Measurements from ENCODE around the gene IGFALS. TPM values are rescaled to one million over a fixed set of nuclear protein-coding genes. Genes with fewer than 3 reads are reported as not detected.

IGFALS gene
- total and polyA plus RNA-seq, 2 donors (not counting 3 experiments of a cell fraction or from before 2014, with no cell fraction given): not detected

DNA sequence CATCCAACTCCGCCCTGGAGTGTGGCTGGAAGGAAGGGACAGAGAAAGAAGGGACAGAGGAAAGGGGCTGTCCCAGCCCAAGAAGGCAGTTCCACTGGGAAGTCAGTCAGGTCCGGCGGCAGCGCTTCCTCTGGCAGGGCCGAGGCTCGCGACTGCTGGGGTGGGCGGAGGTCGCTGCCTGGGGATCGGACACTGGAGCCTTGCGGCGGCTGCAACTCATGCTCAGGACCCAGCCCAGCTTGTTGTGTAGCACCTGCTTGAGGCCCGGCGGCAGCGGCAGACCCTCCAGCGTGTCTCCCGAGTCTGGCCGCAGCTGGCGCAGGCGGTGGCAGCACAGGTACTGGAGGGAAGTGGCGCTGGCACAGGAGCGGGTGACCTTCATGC lies 16.5 kb downstream of the IGFALS start:
- CTCF ChIA-PET: no interaction called here
- peaks cover 14% of the 10 kb centered on the region for H3K79me2 ChIP-seq (ENCODE audit: control insufficient read depth, insufficient read depth, low read length)

GRCh38 chr16:1776672-1776955 lies 16.9 kb downstream of the IGFALS start:
- Histone ChIP-seq H4K20me1 (replicated peaks; ENCODE audit: control insufficient read depth, extremely low read depth, insufficient read depth, low read length) (no peaks in the 10 kb centered on the region), H3K4me3 (replicated peaks in 1 of 3; ENCODE audit: insufficient read depth in 1 of 3, low read depth in 1 of 3, low read length in 3 of 3) (no peak overlapping the region), H3K9me3 (replicated peaks; ENCODE audit: control insufficient read depth, insufficient read depth, low read length) (no peaks in the 10 kb centered on the region), H3K27ac (ENCODE audit: insufficient read depth, low read depth, low read length) (no peak overlapping the region), H2AFZ (ENCODE audit: low read depth, low read length) (no peak overlapping the region), H3K9ac (replicated peaks; ENCODE audit: extremely low read depth, insufficient read depth, low read length) (no peak overlapping the region), H3K79me2 (ENCODE audit: control insufficient read depth, insufficient read depth, low read length) (peaks cover 17% of the 10 kb centered on the region), H3K4me1 (ENCODE audit: control insufficient read depth, extremely low read depth, insufficient read depth, low read length) (peaks cover 20% of the 10 kb centered on the region), H3K36me3 (ENCODE audit: control insufficient read depth in 2 of 2, extremely low read depth in 1 of 2, insufficient read depth in 2 of 2, low read length in 2 of 2) (peaks cover 0 to 45% of the 10 kb centered on the region in 2 experiments), H3K27me3 (ENCODE audit: control insufficient read depth in 2 of 2, insufficient read depth in 2 of 2, low read length in 2 of 2) (no peaks in the 10 kb centered on the region), H3K9me1 (replicated peaks; ENCODE audit: control insufficient read depth, extremely low read depth, insufficient read depth, low read length) (no peaks in the 10 kb centered on the region), H3K4me2 (ENCODE audit: insufficient read depth, low read length) (no peak overlapping the region)
- no TSS peak for BruUV-seq (replicated peaks)
- intact Hi-C loops (cut with micrococcal nuclease) (no loop called here), dilution Hi-C loops (cut with MboI; ENCODE audit: extremely low pct_ligation_motif_present, low sequenced_read_pairs) (no loop called here)
- DNase-seq (ENCODE audit: low read depth, low spot score) (no peak), FAIRE-seq (no peak)
- ChIA-PET CTCF (no interaction called here), POLR2A (no interaction called here)
- no peak for TF ChIP-seq GATA2 (IDR thresholded peaks at IDR 0.05; ENCODE audit: insufficient read depth, insufficient read length, low read depth, low read length)
- no peak for TF ChIP-seq POLR2A (IDR thresholded peaks at IDR 0.05; ENCODE audit: low read depth, low read length)
- no peak for TF ChIP-seq POLR2AphosphoS5 (IDR thresholded peaks at IDR 0.05; ENCODE audit: insufficient read depth, low read depth, low read length)
- TF ChIP-seq, protein P1, sequence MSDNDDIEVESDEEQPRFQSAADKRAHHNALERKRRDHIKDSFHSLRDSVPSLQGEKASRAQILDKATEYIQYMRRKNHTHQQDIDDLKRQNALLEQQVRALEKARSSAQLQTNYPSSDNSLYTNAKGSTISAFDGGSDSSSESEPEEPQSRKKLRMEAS (IDR thresholded peaks at IDR 0.05; ENCODE audit: insufficient read depth, insufficient read length): no peak
- no peak for TF ChIP-seq EZH2 (IDR thresholded peaks at IDR 0.05; ENCODE audit: borderline replicate concordance, low read depth, low read length, severe bottlenecking)
- no peak for TF ChIP-seq CTCF (IDR thresholded peaks at IDR 0.05; ENCODE audit: extremely low read depth in 1 of 2, insufficient read depth in 1 of 2, low read depth in 1 of 2, low read length in 2 of 2)
- TF ChIP-seq FOS (IDR thresholded peaks at IDR 0.05; ENCODE audit: borderline replicate concordance, insufficient read depth, low read length): no peak
- TF ChIP-seq JUN (IDR thresholded peaks at IDR 0.05; ENCODE audit: borderline replicate concordance, insufficient read depth, insufficient read length, low read depth): no peak
- TF ChIP-seq MYC (IDR thresholded peaks at IDR 0.05; ENCODE audit: low read depth, low read length): no peak

More for the DNA sequence above, 16.5 kb downstream of the IGFALS start:
- POLR2A ChIA-PET: no interaction called here
- H3K4me3 ChIP-seq (replicated peaks in 1 of 3; ENCODE audit: insufficient read depth in 1 of 3, low read depth in 1 of 3, low read length in 3 of 3): no peak overlapping the region
- no peaks in the 10 kb centered on the region for H3K9me1 ChIP-seq (replicated peaks; ENCODE audit: control insufficient read depth, extremely low read depth, insufficient read depth, low read length)
- no peaks in the 10 kb centered on the region for H4K20me1 ChIP-seq (replicated peaks; ENCODE audit: control insufficient read depth, extremely low read depth, insufficient read depth, low read length)
- no peaks in the 10 kb centered on the region for H3K9me3 ChIP-seq (replicated peaks; ENCODE audit: control insufficient read depth, insufficient read depth, low read length)
- peaks cover 0 to 45% of the 10 kb centered on the region in 2 experiments for H3K36me3 ChIP-seq (ENCODE audit: control insufficient read depth in 2 of 2, extremely low read depth in 1 of 2, insufficient read depth in 2 of 2, low read length in 2 of 2)
- no peak for DNase-seq (ENCODE audit: low read depth, low spot score)
- no peak overlapping the region for H2AFZ ChIP-seq (ENCODE audit: low read depth, low read length)
- no peak overlapping the region for H3K27ac ChIP-seq (ENCODE audit: insufficient read depth, low read depth, low read length)
- dilution Hi-C loops (cut with MboI; ENCODE audit: extremely low pct_ligation_motif_present, low sequenced_read_pairs): no loop called here
- BruUV-seq (replicated peaks): no TSS peak
- no peak overlapping the region for H3K9ac ChIP-seq (replicated peaks; ENCODE audit: extremely low read depth, insufficient read depth, low read length)
- no peak for FAIRE-seq
- H3K4me1 ChIP-seq (ENCODE audit: control insufficient read depth, extremely low read depth, insufficient read depth, low read length): peaks cover 18% of the 10 kb centered on the region
- no peaks in the 10 kb centered on the region for H3K27me3 ChIP-seq (ENCODE audit: control insufficient read depth in 2 of 2, insufficient read depth in 2 of 2, low read length in 2 of 2)
- no peak overlapping the region for H3K4me2 ChIP-seq (ENCODE audit: insufficient read depth, low read length)
- intact Hi-C loops (cut with micrococcal nuclease): no loop called here
- no peak for TF ChIP-seq GATA2 (IDR thresholded peaks at IDR 0.05; ENCODE audit: insufficient read depth, insufficient read length, low read depth, low read length)
- no peak for TF ChIP-seq MYC (IDR thresholded peaks at IDR 0.05; ENCODE audit: low read depth, low read length)
- TF ChIP-seq, protein P1 (IDR thresholded peaks at IDR 0.05; ENCODE audit: insufficient read depth, insufficient read length): no peak

All from endothelial cell of umbilical vein (primary cell).